ENCODE measurements around the gene APBA2. TPM values are rescaled to one million over a fixed set of nuclear protein-coding genes. Genes with fewer than 3 reads are reported as not detected.

APBA2 gene
- polyA plus RNA-seq, 1 donor (not counting 4 experiments of a cell fraction or from before 2014, with no cell fraction given): 5.5 TPM

DNA sequence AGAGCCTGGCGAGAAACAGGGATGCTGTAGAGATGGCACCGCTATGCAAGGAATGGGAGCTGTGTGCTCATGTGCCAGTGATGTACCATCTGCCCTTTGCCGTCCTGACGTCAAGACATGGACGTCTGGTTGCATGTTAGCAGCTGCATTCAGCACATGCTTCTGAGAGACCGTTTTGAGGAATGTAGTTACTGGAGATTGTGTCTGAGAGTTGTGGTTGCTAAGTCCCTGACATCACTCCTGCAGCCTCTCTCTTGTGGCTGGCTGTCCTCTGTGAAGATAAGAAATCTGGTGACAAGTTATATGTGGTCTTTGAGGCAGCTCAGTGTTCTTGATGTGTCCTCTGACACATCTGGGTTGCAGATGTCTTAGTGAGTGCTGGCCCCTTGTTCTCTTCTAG lies 165.1 kb downstream of the APBA2 start:
- TF ChIP-seq, protein P1, sequence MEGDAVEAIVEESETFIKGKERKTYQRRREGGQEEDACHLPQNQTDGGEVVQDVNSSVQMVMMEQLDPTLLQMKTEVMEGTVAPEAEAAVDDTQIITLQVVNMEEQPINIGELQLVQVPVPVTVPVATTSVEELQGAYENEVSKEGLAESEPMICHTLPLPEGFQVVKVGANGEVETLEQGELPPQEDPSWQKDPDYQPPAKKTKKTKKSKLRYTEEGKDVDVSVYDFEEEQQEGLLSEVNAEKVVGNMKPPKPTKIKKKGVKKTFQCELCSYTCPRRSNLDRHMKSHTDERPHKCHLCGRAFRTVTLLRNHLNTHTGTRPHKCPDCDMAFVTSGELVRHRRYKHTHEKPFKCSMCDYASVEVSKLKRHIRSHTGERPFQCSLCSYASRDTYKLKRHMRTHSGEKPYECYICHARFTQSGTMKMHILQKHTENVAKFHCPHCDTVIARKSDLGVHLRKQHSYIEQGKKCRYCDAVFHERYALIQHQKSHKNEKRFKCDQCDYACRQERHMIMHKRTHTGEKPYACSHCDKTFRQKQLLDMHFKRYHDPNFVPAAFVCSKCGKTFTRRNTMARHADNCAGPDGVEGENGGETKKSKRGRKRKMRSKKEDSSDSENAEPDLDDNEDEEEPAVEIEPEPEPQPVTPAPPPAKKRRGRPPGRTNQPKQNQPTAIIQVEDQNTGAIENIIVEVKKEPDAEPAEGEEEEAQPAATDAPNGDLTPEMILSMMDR (optimal IDR thresholded peaks at IDR 0.05 in 1 of 3, IDR thresholded peaks at IDR 0.05 in 1 of 3, conservative IDR thresholded peaks at IDR 0.05 in 1 of 3; ENCODE audit: extremely low read depth in 1 of 3, insufficient read depth in 2 of 3, low read length in 3 of 3): no peak
- no peak for TF ChIP-seq EZH2 (IDR thresholded peaks at IDR 0.05; ENCODE audit: low read length)
- no peaks in the 10 kb centered on the region for H3K9me1 ChIP-seq (ENCODE audit: control insufficient read depth, extremely low read depth, insufficient read depth, low read length)
- H3K4me3 ChIP-seq (ENCODE audit: control insufficient read depth in 2 of 3, extremely low read depth in 1 of 3, insufficient read depth in 2 of 3, low read depth in 1 of 3, low read length in 3 of 3): no peak overlapping the region
- no peaks in the 10 kb centered on the region for H3K27me3 ChIP-seq (ENCODE audit: control insufficient read depth, extremely low read depth, insufficient read depth, low read length)
- DNase-seq (ENCODE audit: low read depth, low spot score) (no peak), FAIRE-seq (no peak)
- H4K20me1 ChIP-seq (ENCODE audit: control insufficient read depth, extremely low read depth, insufficient read depth, low read length): no peaks in the 10 kb centered on the region
- no peak overlapping the region for H3K9ac ChIP-seq (ENCODE audit: control insufficient read depth, extremely low read depth, insufficient read depth, low read length)
- H3K36me3 ChIP-seq (ENCODE audit: control insufficient read depth in 2 of 2, extremely low read depth in 1 of 2, insufficient read depth in 2 of 2, low read length in 2 of 2): no peaks in the 10 kb centered on the region
- H3K9me3 ChIP-seq (ENCODE audit: control insufficient read depth, low read depth, low read length): peaks cover 10% of the 10 kb centered on the region
- H2AFZ ChIP-seq (ENCODE audit: control insufficient read depth, low read length): no peak overlapping the region
- dilution Hi-C loops (cut with MboI; ENCODE audit: extremely low pct_ligation_motif_present, low sequenced_read_pairs): no loop called here
- no peak overlapping the region for H3K27ac ChIP-seq (ENCODE audit: control insufficient read depth, insufficient read depth, low read length)
- H3K4me1 ChIP-seq (ENCODE audit: control insufficient read depth, extremely low read depth, insufficient read depth, low read length): no peaks in the 10 kb centered on the region
- H3K4me2 ChIP-seq (ENCODE audit: control insufficient read depth, extremely low read depth, insufficient read depth, low read depth, low read length): no peak overlapping the region
- no peaks in the 10 kb centered on the region for H3K79me2 ChIP-seq (ENCODE audit: control insufficient read depth, insufficient read depth, low read length)

DNA sequence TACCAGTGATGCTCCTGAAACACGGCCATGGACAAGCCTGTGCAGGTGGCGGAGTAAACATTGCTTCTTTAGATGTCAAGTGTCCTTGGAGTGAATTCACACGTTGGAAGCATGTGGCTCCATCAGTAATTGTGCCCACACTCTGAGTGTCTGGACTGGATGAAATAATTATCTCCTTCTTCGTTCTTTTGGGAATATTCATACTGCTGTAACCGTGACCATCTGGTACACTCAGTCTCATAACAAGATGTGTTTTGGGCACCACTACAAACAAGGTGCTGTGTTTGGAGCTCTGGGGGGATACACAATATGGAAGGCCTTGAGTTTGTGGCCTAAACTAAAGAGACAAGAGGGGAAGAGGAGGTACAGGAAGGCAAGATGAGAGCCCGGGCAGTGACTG lies 165.6 kb downstream of the APBA2 start:
- peaks cover 10% of the 10 kb centered on the region for H3K9me3 ChIP-seq (ENCODE audit: control insufficient read depth, low read depth, low read length)
- H3K4me3 ChIP-seq (ENCODE audit: control insufficient read depth in 2 of 3, extremely low read depth in 1 of 3, insufficient read depth in 2 of 3, low read depth in 1 of 3, low read length in 3 of 3): no peak overlapping the region
- H3K9ac ChIP-seq (ENCODE audit: control insufficient read depth, extremely low read depth, insufficient read depth, low read length): no peak overlapping the region
- no peaks in the 10 kb centered on the region for H3K79me2 ChIP-seq (ENCODE audit: control insufficient read depth, insufficient read depth, low read length)
- H3K36me3 ChIP-seq (ENCODE audit: control insufficient read depth in 2 of 2, extremely low read depth in 1 of 2, insufficient read depth in 2 of 2, low read length in 2 of 2): no peaks in the 10 kb centered on the region
- TF ChIP-seq, protein P1 (optimal IDR thresholded peaks at IDR 0.05 in 1 of 3, IDR thresholded peaks at IDR 0.05 in 1 of 3, conservative IDR thresholded peaks at IDR 0.05 in 1 of 3; ENCODE audit: extremely low read depth in 1 of 3, insufficient read depth in 2 of 3, low read length in 3 of 3): no peak
- TF ChIP-seq EZH2 (IDR thresholded peaks at IDR 0.05; ENCODE audit: low read length): no peak
- dilution Hi-C loops (cut with MboI; ENCODE audit: extremely low pct_ligation_motif_present, low sequenced_read_pairs): no loop called here
- no peaks in the 10 kb centered on the region for H4K20me1 ChIP-seq (ENCODE audit: control insufficient read depth, extremely low read depth, insufficient read depth, low read length)
- H3K27ac ChIP-seq (ENCODE audit: control insufficient read depth, insufficient read depth, low read length): no peak overlapping the region
- no peaks in the 10 kb centered on the region for H3K9me1 ChIP-seq (ENCODE audit: control insufficient read depth, extremely low read depth, insufficient read depth, low read length)
- no peak overlapping the region for H3K4me2 ChIP-seq (ENCODE audit: control insufficient read depth, extremely low read depth, insufficient read depth, low read depth, low read length)
- no peaks in the 10 kb centered on the region for H3K27me3 ChIP-seq (ENCODE audit: control insufficient read depth, extremely low read depth, insufficient read depth, low read length)
- H3K4me1 ChIP-seq (ENCODE audit: control insufficient read depth, extremely low read depth, insufficient read depth, low read length): no peaks in the 10 kb centered on the region
- FAIRE-seq: no peak
- no peak overlapping the region for H2AFZ ChIP-seq (ENCODE audit: control insufficient read depth, low read length)
- no peak for DNase-seq (ENCODE audit: low read depth, low spot score)
